ENCODE data around the gene L3MBTL1.
A peak's percentile ranks its signal among the peaks of the same experiment; 100 is the strongest.

The L3MBTL1 gene

DNA sequence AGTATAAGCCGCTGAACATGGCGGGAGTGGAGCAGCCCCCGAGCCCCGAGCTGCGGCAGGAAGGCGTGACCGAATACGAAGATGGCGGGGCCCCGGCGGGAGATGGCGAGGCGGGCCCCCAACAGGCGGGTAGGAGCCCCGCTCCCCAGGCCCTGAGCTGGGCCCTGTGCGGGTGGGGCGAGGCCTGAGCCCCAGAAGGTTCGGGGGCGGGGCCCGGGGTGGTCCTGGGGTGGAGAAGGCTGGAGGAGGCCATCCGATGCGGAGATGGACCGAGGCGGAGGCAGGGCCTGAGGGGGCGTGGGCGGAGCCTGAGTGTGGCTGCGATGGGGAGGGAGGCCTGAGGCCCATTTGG is 7.1 kb downstream of the L3MBTL1 start:
- no peak for DNase-seq (ENCODE audit: insufficient read length, low spot score)
- no peak for FAIRE-seq
- TF ChIP-seq POLR2A (IDR thresholded peaks at IDR 0.05; ENCODE audit: low read depth, low read length), result no peak

- TF ChIP-seq POLR2A (IDR thresholded peaks at IDR 0.05; ENCODE audit: low read depth, low read length), result no peak
- no peak for DNase-seq (ENCODE audit: insufficient read length, low spot score)
- no peak for FAIRE-seq
Observed at GRCh38 chr20:43515628-43516027, 8.1 kb downstream of the L3MBTL1 start.

GRCh38 chr20:43516251-43516824 is 8.8 kb downstream of the L3MBTL1 start:
- no peak for DNase-seq (ENCODE audit: insufficient read length, low spot score)
- no peak for FAIRE-seq
- no peak for TF ChIP-seq POLR2A (IDR thresholded peaks at IDR 0.05; ENCODE audit: low read depth, low read length)

DNA sequence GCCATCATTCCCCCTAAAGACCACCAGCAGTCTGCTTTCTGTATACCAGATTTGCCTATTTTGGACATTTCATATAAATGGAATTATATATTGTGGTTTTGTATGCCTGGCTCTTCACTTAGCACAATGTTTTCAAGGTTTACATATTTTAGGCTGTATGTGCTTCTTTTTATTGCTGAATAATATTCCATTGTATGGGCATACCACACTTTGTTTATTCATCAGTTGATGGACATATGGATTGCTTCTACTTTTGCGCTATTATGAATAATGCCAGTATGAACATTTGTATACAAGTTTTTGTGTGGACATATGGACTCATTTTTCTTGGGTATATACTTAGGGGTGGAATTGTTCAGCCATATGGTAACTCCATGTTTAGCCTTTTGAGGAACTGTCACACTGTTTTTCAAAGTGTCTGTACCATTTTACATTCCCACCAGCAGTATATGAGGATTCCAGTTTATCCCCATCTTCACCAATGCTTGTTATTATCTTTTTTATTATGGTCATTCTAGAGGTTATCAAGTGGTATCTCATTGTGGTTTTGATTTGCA is 12.7 kb downstream of the L3MBTL1 start:
- no peak for TF ChIP-seq POLR2A (IDR thresholded peaks at IDR 0.05; ENCODE audit: low read depth, low read length)
- no peak for FAIRE-seq
- no peak for DNase-seq (ENCODE audit: insufficient read length, low spot score)

DNA sequence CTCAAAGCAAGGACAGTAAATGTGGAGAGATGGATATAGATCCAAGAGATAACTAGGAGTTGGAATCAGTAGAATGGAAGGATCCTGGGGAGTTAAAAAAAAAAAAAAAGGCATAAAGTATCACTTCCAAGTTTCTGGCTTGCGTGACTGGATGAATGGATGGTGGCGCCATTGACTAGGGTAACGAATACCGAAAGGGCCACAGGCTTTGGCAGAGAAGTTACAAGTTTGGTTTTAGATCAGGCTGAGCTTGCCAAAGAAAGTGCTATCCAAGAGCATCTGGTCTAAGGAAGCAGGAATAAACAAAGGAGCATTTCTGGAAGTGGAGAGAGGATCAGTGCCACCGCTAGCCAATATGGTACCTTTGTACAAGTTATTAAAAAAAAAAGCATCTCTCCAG is 17.5 kb downstream of the L3MBTL1 start:
- FAIRE-seq (no peak), DNase-seq (ENCODE audit: insufficient read length, low spot score) (no peak)
- TF ChIP-seq POLR2A (IDR thresholded peaks at IDR 0.05; ENCODE audit: low read depth, low read length), result no peak

GRCh38 chr20:43528258-43528875 is 20.9 kb downstream of the L3MBTL1 start:
- FAIRE-seq (no peak), DNase-seq (ENCODE audit: insufficient read length, low spot score) (no peak)
- no peak for TF ChIP-seq POLR2A (IDR thresholded peaks at IDR 0.05; ENCODE audit: low read depth, low read length)

- FAIRE-seq, result no peak
- no peak for DNase-seq (ENCODE audit: insufficient read length, low spot score)
- TF ChIP-seq POLR2A (IDR thresholded peaks at IDR 0.05; ENCODE audit: low read depth, low read length), result no peak
Observed at GRCh38 chr20:43529051-43529450, 21.6 kb downstream of the L3MBTL1 start.

- DNase-seq (ENCODE audit: insufficient read length, low spot score) (no peak), FAIRE-seq (no peak)
- no peak for TF ChIP-seq POLR2A (IDR thresholded peaks at IDR 0.05; ENCODE audit: low read depth, low read length)
Observed at GRCh38 chr20:43529457-43530153, 22.1 kb downstream of the L3MBTL1 start.

- FAIRE-seq (no peak), DNase-seq (ENCODE audit: insufficient read length, low spot score) (peak; percentile 48)
- no peak for TF ChIP-seq POLR2A (IDR thresholded peaks at IDR 0.05; ENCODE audit: low read depth, low read length)
Observed at GRCh38 chr20:43530321-43531090, 23.0 kb downstream of the L3MBTL1 start.

DNA sequence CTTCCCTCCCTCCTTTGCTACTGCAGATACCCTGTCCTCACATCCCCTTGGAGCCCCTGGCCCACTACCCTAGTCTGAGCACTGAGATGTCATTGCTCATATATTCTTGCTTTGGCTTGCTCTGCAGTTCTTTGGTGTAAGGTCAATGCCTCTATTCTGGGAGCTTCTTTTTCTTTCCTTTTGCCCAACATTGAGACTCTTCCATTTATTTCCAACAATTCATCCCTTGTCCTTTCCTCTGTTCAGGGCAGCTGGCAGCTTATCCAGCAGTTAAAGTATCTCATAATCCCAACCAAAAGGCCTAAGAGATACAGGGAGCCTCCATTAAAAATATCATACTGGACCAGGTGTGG is 23.6 kb downstream of the L3MBTL1 start:
- TF ChIP-seq POLR2A (IDR thresholded peaks at IDR 0.05; ENCODE audit: low read depth, low read length), result no peak
- DNase-seq (ENCODE audit: insufficient read length, low spot score) (no peak), FAIRE-seq (no peak)

- FAIRE-seq (no peak), DNase-seq (ENCODE audit: insufficient read length, low spot score) (no peak)
- no peak for TF ChIP-seq POLR2A (IDR thresholded peaks at IDR 0.05; ENCODE audit: low read depth, low read length)
Observed at GRCh38 chr20:43532416-43533055, 25.0 kb downstream of the L3MBTL1 start.

DNA sequence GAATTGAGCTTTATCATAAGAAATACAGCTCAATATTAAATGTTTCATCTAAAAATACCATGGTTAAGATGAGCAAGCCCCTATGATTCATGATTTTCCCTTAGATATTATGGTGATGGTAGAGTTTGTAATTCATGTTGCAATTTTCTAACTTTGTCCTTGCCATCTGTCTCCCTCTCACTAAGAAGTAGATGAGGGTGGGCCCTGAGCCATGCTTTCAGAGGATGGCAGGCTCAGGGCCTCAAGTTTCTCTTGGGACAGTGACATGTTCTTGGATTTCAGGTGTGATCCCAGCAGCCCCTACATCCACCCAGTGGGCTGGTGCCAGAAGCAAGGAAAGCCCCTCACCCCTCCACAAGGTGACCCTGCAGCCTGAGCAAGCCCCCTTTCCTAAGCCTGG is 25.6 kb downstream of the L3MBTL1 start:
- TF ChIP-seq POLR2A (IDR thresholded peaks at IDR 0.05; ENCODE audit: low read depth, low read length), result no peak
- FAIRE-seq, result no peak
- DNase-seq (ENCODE audit: insufficient read length, low spot score), result no peak

GRCh38 chr20:43534016-43534415 is 26.5 kb downstream of the L3MBTL1 start:
- no peak for TF ChIP-seq POLR2A (IDR thresholded peaks at IDR 0.05; ENCODE audit: low read depth, low read length)
- FAIRE-seq, result no peak

More at GRCh38 chr20:43534016-43534415, 26.5 kb downstream of the L3MBTL1 start:
- DNase-seq (ENCODE audit: insufficient read length, low spot score), result no peak

Data from H54 (cell line).